Heart left ventricle (tissue), 16 donors: ENCODE data around the gene PARD3B. TPM values are rescaled to one million over a fixed set of nuclear protein-coding genes. Genes with fewer than 3 reads are reported as not detected.

ENCODE experiments used
- ATAC-seq, 4 donors: fragments of 200-7000 bp; cut with Tn5 transposase; one replicate each; pipeline ENCODE4 v1.9.1; 2020 to 2022; ENCODE audit warnings: moderate library complexity in 4 of 4, mild to moderate bottlenecking in 3 of 4, moderate number of reproducible peaks in 1 of 4
- DNase-seq, 5 donors: peaks; one replicate each; pipeline ENCODE4 v3.0.0-alpha.2; 2020
- H3K27ac ChIP-seq, 12 donors: fragments of 200-600 bp; sonication (generic) in 4 of 12; one replicate each; pipeline versions ENCODE4 v1.5.0 to v1.8.0; 2016 to 2022; ENCODE audit warnings: mild to moderate bottlenecking in 2 of 12
- H3K27me3 ChIP-seq, 9 donors: fragments of 200-600 bp; sonication (generic) in 2 of 9; one replicate each; pipeline versions ENCODE4 v1.5.1 to v1.8.0; 2016 to 2022; ENCODE audit warnings: mild to moderate bottlenecking in 3 of 9
- H3K36me3 ChIP-seq, 9 donors: fragments of 200-600 bp; sonication (generic) in 2 of 9; one replicate each; pipeline versions ENCODE4 v1.5.0 to v1.8.0; 2018 to 2022; ENCODE audit warnings: mild to moderate bottlenecking in 2 of 9
- H3K4me1 ChIP-seq, 12 donors: fragments of 200-600 bp; sonication (generic) in 4 of 12; one replicate each; pipeline versions ENCODE4 v1.5.0 to v1.8.0; 2016 to 2022; ENCODE audit warnings: mild to moderate bottlenecking in 3 of 12
- H3K4me3 ChIP-seq, 12 donors: fragments of 200-600 bp; sonication (generic) in 4 of 12; one replicate each; pipeline versions ENCODE4 v1.5.0 to v1.8.0; 2017 to 2022; ENCODE audit warnings: mild to moderate bottlenecking in 9 of 12, moderate library complexity in 4 of 12
- H3K9me3 ChIP-seq, 12 donors: fragments of 200-600 bp; sonication (generic) in 4 of 12; one replicate each; pipeline versions ENCODE4 v1.5.0 to v1.8.0; 2016 to 2022; ENCODE audit warnings: mild to moderate bottlenecking in 1 of 12
- CTCF ChIP-seq, 12 donors: fragments of 200-600 bp; sonication (generic) in 4 of 12; IDR thresholded peaks; one replicate each; pipeline versions ENCODE4 v1.5.0 to v1.8.0; 2018 to 2022; ENCODE audit warnings: antibody characterized with exemption in 12 of 12, mild to moderate bottlenecking in 5 of 12
- POLR2A ChIP-seq, 2 donors: fragments of 450-650 bp; IDR thresholded peaks; one replicate each; pipeline ENCODE4 v1.6.1; 2017; ENCODE audit warnings: antibody characterized with exemption in 2 of 2, mild to moderate bottlenecking in 2 of 2, moderate library complexity in 2 of 2
- WGBS, 4 donors: extraction: QIAGEN DNeasy Blood & Tissue Kit in 2 of 4; methylation state at CpG; one replicate each; pipeline versions ENCODE4 v1.1.5 to v1.1.7; 2013 to 2018; 5-methylcytosine and 5-hydroxymethylcytosine counted together
- intact Hi-C, 10 donors: fragments of 100-400 bp; cut with DNase I; formaldehyde crosslinking; loops; one replicate each; pipeline versions ENCODE4 v1.11.1 to v1.14.2; 2022
- polyA plus RNA-seq, 2 donors: library from polyadenylated mRNA; stranded (reverse); fragments of 200-250 nt; gene quantifications; one replicate each; pipeline ENCODE4 v1.2.3, GENCODE V29; 2013
- total RNA-seq, 9 donors: library from RNA; depleted of rRNA in 2 of 9; stranded (reverse); fragments of >200 nt in 2 of 9; fragmentation: NEBNext Ultra II Directional in 3 of 9; extraction: Animal tissue kit (Norgen Biotek cat#: 25700) in 3 of 9; gene quantifications; one replicate each; pipeline versions ENCODE4 v1.1.0 to v1.2.4, GENCODE V29; 2016 to 2023
- donor health status: ischemic (EF 13 %, LVEDD 7.1; RV severe dilation, severe dysfunction).
- donor health status: healthy with polysubstance abuse.
- donor health status: DM: no; HTN: yes; CAD: no.
- donor health status: DM: no; HTN: no; CAD: no.
- donor health status: ischemic (EF 25% LVEDD 6.9; RV normal size, moderate dysfunction).
- donor health status: ischemic (EF 25% LVEDD 5.7; RV mildly dilated, moderate dysfunction).
- donor health status: healthy.
- donor health status: DM: yes; HTN: yes; CAD: no.
- donor health status: ischemic (EF 35%, LVEDD 5.7; RV mildly dilated, moderate dysfunction).
- donor health status: nonischemic (EF 11% LVEDD 7.7; RV severe dilation, severe dysfunction).
- donor health status: DM: yes; HTN: yes; CAD: no.
- donor health status: PGD.
- donor health status: ischemic (EF 29% LVEDD 5.4; RV normal size, mild dysfunction).
- donor health status: nonischemic (EF 23%, LVEDD 6.1; RV moderate dilation, normal function).

Gene PARD3B
- total and polyA plus RNA-seq, 11 donors = 0.71 to 15.1 (median 6.2) TPM

- 80 to 83% (median 81%) methylated on average over 5 of the region's 5 CpGs for WGBS, 4 donors
- no peak for TF ChIP-seq POLR2A (IDR thresholded peaks at IDR 0.05)
- TF ChIP-seq CTCF (IDR thresholded peaks at IDR 0.05) = no peak
- intact Hi-C loops = no loop called here
- no peak overlapping the region for H3K27ac ChIP-seq
- no peak overlapping the region for H3K4me3 ChIP-seq
- no peaks in the 10 kb centered on the region for H3K27me3 ChIP-seq
- no peak for ATAC-seq
- H3K9me3 ChIP-seq = no peaks in the 10 kb centered on the region
- H3K4me1 ChIP-seq = peaks cover 0 to 10% (median 0%) of the 10 kb centered on the region in 12 donors
- no peaks in the 10 kb centered on the region for H3K36me3 ChIP-seq
- no peak for DNase-seq
Measured at GRCh38 chr2:205463466-205464025, 918.3 kb downstream of the PARD3B start.

DNA sequence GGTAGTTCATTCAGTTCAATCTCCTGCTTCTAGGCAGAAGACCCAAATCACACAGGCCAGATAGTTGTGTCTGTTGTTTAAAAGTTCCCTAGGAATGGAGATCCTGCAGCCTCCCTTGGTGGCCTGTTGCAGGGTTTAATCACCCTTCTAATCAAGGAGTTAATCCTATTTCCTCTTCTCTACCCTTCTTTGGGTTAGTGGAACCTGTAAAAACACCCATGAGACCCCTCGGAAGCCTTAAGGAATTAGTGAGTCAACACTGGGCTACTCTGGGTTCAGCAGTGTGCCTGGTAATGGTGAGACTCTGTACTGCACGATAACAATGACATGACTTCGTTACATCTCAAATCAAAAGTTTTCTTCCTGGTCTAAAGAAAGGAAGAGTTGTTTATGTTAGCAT is 919.4 kb downstream of the PARD3B start:
- no peak for ATAC-seq
- H3K27me3 ChIP-seq = no peaks in the 10 kb centered on the region
- no peak overlapping the region for H3K4me3 ChIP-seq
- H3K36me3 ChIP-seq = no peaks in the 10 kb centered on the region
- H3K9me3 ChIP-seq = no peaks in the 10 kb centered on the region
- intact Hi-C loops = no loop called here
- TF ChIP-seq CTCF (IDR thresholded peaks at IDR 0.05) = no peak
- no peak for TF ChIP-seq POLR2A (IDR thresholded peaks at IDR 0.05)
- H3K4me1 ChIP-seq = no peaks in the 10 kb centered on the region
- WGBS, 4 donors = 85 to 89% (median 87%) methylated on average over 3 of the region's 3 CpGs
- no peak overlapping the region for H3K27ac ChIP-seq
- no peak for DNase-seq

DNA sequence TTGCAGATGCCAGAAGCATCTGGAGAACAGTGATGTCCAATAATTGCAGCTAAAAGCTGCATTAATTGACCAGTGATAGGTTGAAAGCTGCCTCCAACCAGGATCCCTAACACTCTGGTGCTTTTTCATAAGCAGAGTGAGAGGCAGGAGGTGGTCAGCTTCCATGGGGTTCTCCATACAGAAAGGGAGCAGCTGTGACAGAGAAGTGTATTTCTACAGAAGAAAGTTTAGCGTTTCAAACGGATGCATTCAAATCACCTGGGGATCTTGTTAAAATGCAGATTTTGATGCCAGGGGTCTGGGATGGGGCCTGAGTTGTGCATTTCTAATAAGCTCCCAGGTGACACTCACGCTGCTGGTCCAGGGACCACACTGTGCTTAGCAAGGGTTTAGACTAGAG is 920.5 kb downstream of the PARD3B start:
- TF ChIP-seq CTCF (IDR thresholded peaks at IDR 0.05) (no peak), POLR2A (IDR thresholded peaks at IDR 0.05) (no peak)
- DNase-seq = no peak
- Histone ChIP-seq H3K9me3 (no peaks in the 10 kb centered on the region), H3K36me3 (no peaks in the 10 kb centered on the region), H3K27ac (no peak overlapping the region), H3K27me3 (no peaks in the 10 kb centered on the region), H3K4me3 (no peak overlapping the region), H3K4me1 (no peaks in the 10 kb centered on the region)
- intact Hi-C loops = no loop called here
- ATAC-seq = no peak
- WGBS, 4 donors = 68 to 84% (median 75%) methylated on average over 3 of the region's 3 CpGs

GRCh38 chr2:205471776-205472175 is 926.5 kb downstream of the PARD3B start:
- WGBS, 4 donors = 91 to 97% (median 95%) methylated on average over 2 of the region's 2 CpGs
- no peaks in the 10 kb centered on the region for H3K4me1 ChIP-seq
- DNase-seq (no peak), ATAC-seq (no peak)
- no peaks in the 10 kb centered on the region for H3K27me3 ChIP-seq
- no peak overlapping the region for H3K27ac ChIP-seq
- no peaks in the 10 kb centered on the region for H3K9me3 ChIP-seq
- TF ChIP-seq POLR2A (IDR thresholded peaks at IDR 0.05) = no peak
- H3K36me3 ChIP-seq = no peaks in the 10 kb centered on the region
- intact Hi-C loops = no loop called here
- H3K4me3 ChIP-seq = no peak overlapping the region

DNA sequence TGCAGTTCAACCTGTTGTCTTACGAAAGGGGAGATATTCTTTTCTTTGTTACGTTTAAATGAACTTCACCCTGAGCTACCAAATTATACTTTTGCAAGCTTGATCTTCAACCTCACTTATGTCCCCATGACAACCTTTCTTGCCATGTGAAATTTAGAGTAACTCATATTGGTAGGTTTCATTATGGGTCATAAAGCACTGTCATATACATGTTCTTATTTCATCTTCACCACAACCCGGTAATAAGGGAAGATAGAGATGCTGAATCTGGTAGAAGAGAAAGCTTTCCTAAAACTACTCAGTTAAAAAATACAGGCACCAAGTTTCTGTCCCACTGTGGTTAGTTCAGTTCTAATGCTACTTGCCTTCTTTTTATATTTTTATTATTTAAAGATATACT is 928.5 kb downstream of the PARD3B start:
- H3K27me3 ChIP-seq = no peaks in the 10 kb centered on the region
- no peaks in the 10 kb centered on the region for H3K9me3 ChIP-seq
- TF ChIP-seq CTCF (IDR thresholded peaks at IDR 0.05) (no peak), POLR2A (IDR thresholded peaks at IDR 0.05) (no peak)
- no peak overlapping the region for H3K27ac ChIP-seq
- peaks cover 0 to 4% (median 0%) of the 10 kb centered on the region in 12 donors for H3K4me1 ChIP-seq
- ATAC-seq (no peak), DNase-seq (no peak)
- WGBS, 4 donors = 97 to 98% (median 97%) methylated on average over 3 of the region's 3 CpGs
- no peak overlapping the region for H3K4me3 ChIP-seq
- intact Hi-C loops = no loop called here
- no peaks in the 10 kb centered on the region for H3K36me3 ChIP-seq
